ENCODE measurements around the gene PHF20. TPM values are rescaled to one million over a fixed set of nuclear protein-coding genes. Genes with fewer than 3 reads are reported as not detected.

The PHF20 gene
- total and polyA plus RNA-seq, 2 of the 8 experiments (the other 6 are each of a cell fraction or from before 2014, with no cell fraction given) = 25.6 to 70.1 TPM

DNA sequence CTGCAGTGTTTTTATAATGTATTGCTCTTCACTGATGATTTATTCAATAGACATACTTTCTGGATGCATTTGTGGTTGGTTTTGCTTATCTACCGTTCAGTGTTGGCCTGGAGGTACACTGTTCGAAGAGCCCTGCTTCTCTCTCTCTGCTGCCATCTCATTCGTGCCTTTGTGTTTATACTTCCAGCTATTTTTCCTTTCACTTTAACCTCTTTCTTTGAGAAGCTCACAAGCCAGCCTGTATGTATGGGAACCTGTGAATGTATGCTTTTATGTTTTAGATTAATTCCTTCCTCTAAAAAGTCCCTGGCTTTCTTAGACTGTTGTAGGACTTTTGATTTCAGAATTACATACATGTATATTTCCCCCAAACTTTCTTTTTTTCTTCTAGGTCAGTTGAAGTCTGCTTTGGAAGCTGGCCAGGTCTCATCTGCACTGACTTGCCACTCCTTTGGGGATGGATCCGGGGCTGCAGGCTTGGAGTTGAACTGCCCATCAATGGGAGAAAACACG, 99.5 kb downstream of the PHF20 start:
- ChIA-PET POLR2A (ENCODE audit: partially characterized antibody) (interaction anchor here (0.6 to 0.8 kb wide), 2 partner anchors 128 to 151 kb away, joined by 3 read pairs; no protein-coding TSS in a partner anchor), CTCF (ENCODE audit: partially characterized antibody) (no interaction called here)
- DNase-seq (ENCODE audit: low read depth in 1 of 2, low spot score in 2 of 2) (no peak), FAIRE-seq (no peak)
- no peaks in the 10 kb centered on the region for H3K27me3 ChIP-seq (replicated peaks in 1 of 4; ENCODE audit: control insufficient read depth in 3 of 4, extremely low read depth in 1 of 4, insufficient read depth in 3 of 4, low read length in 3 of 4)
- no peak overlapping the region for H2BK5ac ChIP-seq (ENCODE audit: low read depth, low read length)
- no peak overlapping the region for H2AFZ ChIP-seq (ENCODE audit: low read length)
- H4K8ac ChIP-seq (ENCODE audit: extremely low read depth, insufficient read depth, low read length) = no peak overlapping the region
- no peak for TF ChIP-seq SUZ12 (IDR thresholded peaks at IDR 0.05; ENCODE audit: low read length)
- no peak for TF ChIP-seq KDM4A (IDR thresholded peaks at IDR 0.05; ENCODE audit: low read depth, low read length, severe bottlenecking)
- no peak for TF ChIP-seq GTF2F1 (IDR thresholded peaks at IDR 0.05; ENCODE audit: borderline replicate concordance, low read depth, low read length)
- no peak for TF ChIP-seq KDM1A (IDR thresholded peaks at IDR 0.05; ENCODE audit: borderline replicate concordance, low read length)
- TF ChIP-seq HDAC6 (IDR thresholded peaks at IDR 0.05; ENCODE audit: low read depth, low read length) = no peak
- no peak for TF ChIP-seq HDAC2 (IDR thresholded peaks at IDR 0.05; ENCODE audit: borderline replicate concordance in 1 of 2, low read depth in 2 of 2, low read length in 2 of 2)
- no peak for TF ChIP-seq POLR2A (IDR thresholded peaks at IDR 0.05; ENCODE audit: control extremely low read depth in 1 of 2, low read depth in 2 of 2, low read length in 2 of 2)
- TF ChIP-seq CBX5 (IDR thresholded peaks at IDR 0.05; ENCODE audit: low read depth, low read length) = no peak
- no peak for TF ChIP-seq TCF12 (IDR thresholded peaks at IDR 0.05; ENCODE audit: low read depth, low read length)
- TF ChIP-seq JUN (IDR thresholded peaks at IDR 0.05; ENCODE audit: low read depth, low read length) = no peak
- TF ChIP-seq CEBPB (IDR thresholded peaks at IDR 0.05; ENCODE audit: low read depth, low read length) = no peak
- TF ChIP-seq YY1 (IDR thresholded peaks at IDR 0.05; ENCODE audit: low read depth, low read length) = no peak
- no peak for TF ChIP-seq GABPA (IDR thresholded peaks at IDR 0.05; ENCODE audit: borderline replicate concordance, insufficient read depth, low read length)
- no peak for TF ChIP-seq CHD2 (IDR thresholded peaks at IDR 0.05; ENCODE audit: low read length)
- TF ChIP-seq CHD1 (IDR thresholded peaks at IDR 0.05; ENCODE audit: low read depth, low read length) = no peak
- 91% methylated on average over 5 of the region's 5 CpGs; no CpG with 5 or more reads in 1 of the 2 experiments for WGBS, 2 experiments (ENCODE audit: extremely low coverage in 1 of 2, insufficient coverage in 1 of 2, insufficient read length in 1 of 2, insufficient replicate concordance in 2 of 2, low coverage in 1 of 2, low lambda C conversion rate in 2 of 2, missing lambda C conversion rate in 1 of 2)
- no peak overlapping the region for H3K14ac ChIP-seq (ENCODE audit: insufficient read length)
- H4K5ac ChIP-seq (ENCODE audit: insufficient read length, low read depth, low read length) = no peak overlapping the region
- no peaks in the 10 kb centered on the region for H3K9me3 ChIP-seq (ENCODE audit: insufficient read depth in 2 of 2, low read depth in 1 of 2, low read length in 1 of 2)
- no peak overlapping the region for H3K23ac ChIP-seq (ENCODE audit: insufficient read length)
- H3K56ac ChIP-seq (replicated peaks; ENCODE audit: insufficient read length, low read depth, low read length) = no peak overlapping the region
- no peak overlapping the region for H3K27ac ChIP-seq (ENCODE audit: low read depth, low read length)
- H3K79me2 ChIP-seq (ENCODE audit: control insufficient read depth in 1 of 2, insufficient read depth in 2 of 2, low read length in 2 of 2) = no peaks in the 10 kb centered on the region
- H2BK20ac ChIP-seq (ENCODE audit: low read length) = no peak overlapping the region
- H3K23me2 ChIP-seq (ENCODE audit: low read depth, low read length) = peaks cover 2% of the 10 kb centered on the region; the same call in 1 of the 2 replicates
- H4K91ac ChIP-seq (replicated peaks; ENCODE audit: insufficient read length, low read length) = no peak overlapping the region
- H3K18ac ChIP-seq (ENCODE audit: extremely low read depth, low read length) = no peak overlapping the region
- no peak overlapping the region for H3K4me2 ChIP-seq (ENCODE audit: insufficient read depth in 1 of 2, low read depth in 2 of 2, low read length in 2 of 2)
- no peaks in the 10 kb centered on the region for H3K4me1 ChIP-seq (replicated peaks in 1 of 4; ENCODE audit: control insufficient read depth in 3 of 4, insufficient read depth in 4 of 4, low read length in 3 of 4)
- no peak overlapping the region for H3K9ac ChIP-seq (replicated peaks in 1 of 4; ENCODE audit: extremely low read depth in 1 of 4, low read depth in 3 of 4, low read length in 3 of 4)
- H3K79me1 ChIP-seq (ENCODE audit: low read depth, low read length) = no peaks in the 10 kb centered on the region
- H3K4me3 ChIP-seq (ENCODE audit: extremely low read depth in 1 of 4, insufficient read depth in 2 of 4, low read depth in 3 of 4, low read length in 4 of 4) = no peak overlapping the region
- no peak overlapping the region for H3K4ac ChIP-seq (replicated peaks; ENCODE audit: insufficient read length, low read depth, low read length)
- no peaks in the 10 kb centered on the region for H4K20me1 ChIP-seq (replicated peaks in 1 of 2; ENCODE audit: control insufficient read depth in 1 of 2, insufficient read depth in 2 of 2, low read length in 2 of 2)
- H3K36me3 ChIP-seq (ENCODE audit: control insufficient read depth in 2 of 4, insufficient read depth in 4 of 4, low read length in 3 of 4) = peaks cover 0 to 5% (median 1%) of the 10 kb centered on the region in 4 experiments; a peak in 4 of 8 replicates
- no peak overlapping the region for H2BK15ac ChIP-seq (ENCODE audit: low read length)
- no peak overlapping the region for H2BK120ac ChIP-seq (replicated peaks; ENCODE audit: low read depth, low read length)
- H2AK5ac ChIP-seq (ENCODE audit: low read depth, low read length) = no peak overlapping the region
- H2BK12ac ChIP-seq (ENCODE audit: low read depth, low read length) = no peak overlapping the region
